Esophagus squamous epithelium (tissue), 5 donors: Measurements from ENCODE around the gene EML1. TPM values are rescaled to one million over a fixed set of nuclear protein-coding genes. Genes with fewer than 3 reads are reported as not detected.

ENCODE experiments used
- DNase-seq: peaks from one replicate; lab custom pipeline; 2025; lab: John Stamatoyannopoulos, UW
- H3K27ac ChIP-seq, 4 donors: fragments of 200-600 bp; sonication (generic); one replicate each; pipeline ENCODE4 v1.5.1; 2016 to 2019; ENCODE audit warnings: mild to moderate bottlenecking in 1 of 4
- H3K27me3 ChIP-seq, 4 donors: fragments of 200-600 bp; sonication (generic); 1 replicate in 3 of 4; 2 replicates in 1 of 4; pipeline versions ENCODE4 v1.5.1 to v1.6.0; 2017 to 2021; ENCODE audit warnings: antibody characterized with exemption in 1 of 4
- H3K36me3 ChIP-seq, 3 donors: fragments of 200-600 bp; sonication (generic); one replicate each; pipeline ENCODE4 v1.5.1; 2016 to 2019
- H3K4me1 ChIP-seq, 3 donors: fragments of 200-600 bp; sonication (generic); one replicate each; pipeline ENCODE4 v1.5.1; 2017 to 2019
- H3K4me3 ChIP-seq, 4 donors: fragments of 200-600 bp; sonication (generic); 1 replicate in 3 of 4; 2 replicates in 1 of 4; pipeline ENCODE4 v1.5.1; 2016 to 2019; ENCODE audit warnings: mild to moderate bottlenecking in 2 of 4, moderate library complexity in 1 of 4
- H3K9me3 ChIP-seq, 3 donors: fragments of 200-600 bp; sonication (generic); one replicate each; pipeline ENCODE4 v1.5.1; 2016 to 2019
- POLR2A ChIP-seq, 4 donors: fragments of 450-650 bp; IDR thresholded peaks; one replicate each; pipeline ENCODE4 v1.6.1; 2017; ENCODE audit warnings: antibody characterized with exemption in 4 of 4, mild to moderate bottlenecking in 4 of 4, moderate library complexity in 3 of 4
- WGBS, 2 donors: methylation state at CpG; one replicate each; pipeline ENCODE4 v1.1.5; 2018; 5-methylcytosine and 5-hydroxymethylcytosine counted together
- intact Hi-C: fragments of 100-400 bp; cut with DNase I; formaldehyde crosslinking; loops from one replicate; pipeline ENCODE4 v1.15.0; 2022
- total RNA-seq, 4 donors: library from RNA; depleted of rRNA; stranded (reverse); fragments of >200 nt; gene quantifications; one replicate each; pipeline ENCODE4 v1.1.0, GENCODE V29; 2016
- TF ChIP-seq, protein P1 (sequence below), 6 experiments: fragments of 450-650 bp in 4 of 6; fragments of 200-600 bp in 2 of 6; sonication (generic) in 2 of 6; IDR thresholded peaks; one replicate each; pipeline ENCODE4 v1.5.1; 2016 to 2019; ENCODE audit warnings: antibody characterized with exemption in 6 of 6, mild to moderate bottlenecking in 4 of 6, moderate library complexity in 4 of 6
- donor health status: DM: yes; HTN: yes; CAD: no.

EML1 gene
- total RNA-seq, 4 donors from 2014 or later = 3.0 to 22.9 (median 9.4) TPM

GRCh38 chr14:99952039-99952438 lies 158.8 kb downstream of the EML1 start:
- intact Hi-C loops = no loop called here
- TF ChIP-seq, protein P1, sequence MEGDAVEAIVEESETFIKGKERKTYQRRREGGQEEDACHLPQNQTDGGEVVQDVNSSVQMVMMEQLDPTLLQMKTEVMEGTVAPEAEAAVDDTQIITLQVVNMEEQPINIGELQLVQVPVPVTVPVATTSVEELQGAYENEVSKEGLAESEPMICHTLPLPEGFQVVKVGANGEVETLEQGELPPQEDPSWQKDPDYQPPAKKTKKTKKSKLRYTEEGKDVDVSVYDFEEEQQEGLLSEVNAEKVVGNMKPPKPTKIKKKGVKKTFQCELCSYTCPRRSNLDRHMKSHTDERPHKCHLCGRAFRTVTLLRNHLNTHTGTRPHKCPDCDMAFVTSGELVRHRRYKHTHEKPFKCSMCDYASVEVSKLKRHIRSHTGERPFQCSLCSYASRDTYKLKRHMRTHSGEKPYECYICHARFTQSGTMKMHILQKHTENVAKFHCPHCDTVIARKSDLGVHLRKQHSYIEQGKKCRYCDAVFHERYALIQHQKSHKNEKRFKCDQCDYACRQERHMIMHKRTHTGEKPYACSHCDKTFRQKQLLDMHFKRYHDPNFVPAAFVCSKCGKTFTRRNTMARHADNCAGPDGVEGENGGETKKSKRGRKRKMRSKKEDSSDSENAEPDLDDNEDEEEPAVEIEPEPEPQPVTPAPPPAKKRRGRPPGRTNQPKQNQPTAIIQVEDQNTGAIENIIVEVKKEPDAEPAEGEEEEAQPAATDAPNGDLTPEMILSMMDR (IDR thresholded peaks at IDR 0.05) = no peak
- no peak for TF ChIP-seq POLR2A (IDR thresholded peaks at IDR 0.05)
- H3K4me1 ChIP-seq = peaks cover 9 to 32% (median 14%) of the 10 kb centered on the region in 3 donors
- no peak overlapping the region for H3K27ac ChIP-seq
- DNase-seq = no peak
- no peak overlapping the region for H3K4me3 ChIP-seq
- 94 to 97% methylated on average over 4 of the region's 4 CpGs for WGBS, 2 donors
- peaks cover 0 to 6% (median 0%) of the 10 kb centered on the region in 4 donors for H3K27me3 ChIP-seq
- no peaks in the 10 kb centered on the region for H3K9me3 ChIP-seq
- H3K36me3 ChIP-seq = no peaks in the 10 kb centered on the region

- TF ChIP-seq POLR2A (IDR thresholded peaks at IDR 0.05) = no peak
- TF ChIP-seq, protein P1 (IDR thresholded peaks at IDR 0.05) = no peak
- Histone ChIP-seq H3K27me3 (peaks cover 0 to 6% (median 0%) of the 10 kb centered on the region in 4 donors), H3K36me3 (no peaks in the 10 kb centered on the region), H3K4me1 (peaks cover 5 to 27% (median 10%) of the 10 kb centered on the region in 3 donors), H3K4me3 (no peak overlapping the region), H3K27ac (no peak overlapping the region), H3K9me3 (no peaks in the 10 kb centered on the region)
- WGBS, 2 donors = 27 to 38% methylated on average over 2 of the region's 2 CpGs
- DNase-seq = no peak
- intact Hi-C loops = no loop called here
Measured at GRCh38 chr14:99952453-99952852, 159.2 kb downstream of the EML1 start.

DNA sequence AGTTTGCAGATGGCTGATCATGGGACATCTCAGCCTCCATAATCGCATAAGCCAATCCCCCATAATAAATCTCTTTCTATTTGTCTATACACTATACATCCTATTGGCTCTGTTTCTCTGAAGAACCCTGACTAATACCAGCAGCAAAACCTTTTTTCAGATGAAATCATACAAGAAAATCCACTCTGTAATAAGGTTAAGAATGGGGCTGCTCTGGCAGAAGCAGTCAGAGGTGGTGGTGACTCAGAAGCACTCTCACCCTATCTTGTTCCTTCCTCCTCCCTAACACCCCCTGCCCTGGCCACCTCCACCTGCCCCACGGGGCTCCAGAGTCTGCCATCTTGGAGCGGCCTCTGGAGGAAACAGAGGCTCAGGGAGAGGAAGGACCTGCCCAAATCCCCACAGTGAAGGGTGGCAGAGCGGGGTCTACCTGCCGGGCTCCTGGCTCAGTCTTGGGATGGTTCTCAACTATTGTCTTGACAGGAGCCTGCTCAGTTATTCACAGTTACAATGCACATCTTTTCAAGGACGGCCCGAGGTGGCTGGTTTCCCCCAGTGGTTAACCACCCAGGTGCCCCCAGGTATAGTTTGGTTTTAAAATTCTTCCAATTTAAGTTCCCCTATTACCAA lies 162.7 kb downstream of the EML1 start:
- 79 to 83% methylated on average over 3 to 5 of the region's 7 CpGs for whole genome bisulfite sequencing, 2 donors
- Histone ChIP-seq H3K27me3 (peaks cover 0 to 7% (median 0%) of the 10 kb centered on the region in 4 donors), H3K9me3 (no peaks in the 10 kb centered on the region), H3K36me3 (no peaks in the 10 kb centered on the region), H3K27ac (no peak overlapping the region), H3K4me1 (no peaks in the 10 kb centered on the region), H3K4me3 (no peak overlapping the region)
- TF ChIP-seq, protein P1 (IDR thresholded peaks at IDR 0.05) = no peak
- no peak for TF ChIP-seq POLR2A (IDR thresholded peaks at IDR 0.05)
- DNase-seq = no peak
- intact Hi-C loops = no loop called here

- H3K4me3 ChIP-seq = no peak overlapping the region
- no peak for DNase-seq
- H3K36me3 ChIP-seq = no peaks in the 10 kb centered on the region
- intact Hi-C loops = no loop called here
- no peak overlapping the region for H3K27ac ChIP-seq
- no peaks in the 10 kb centered on the region for H3K9me3 ChIP-seq
- 70 to 85% methylated on average over 7 of the region's 7 CpGs for WGBS, 2 donors
- H3K4me1 ChIP-seq = no peaks in the 10 kb centered on the region
- H3K27me3 ChIP-seq = peaks cover 0 to 19% (median 0%) of the 10 kb centered on the region in 4 donors
- TF ChIP-seq, protein P1 (IDR thresholded peaks at IDR 0.05) = no peak
- no peak for TF ChIP-seq POLR2A (IDR thresholded peaks at IDR 0.05)
Measured at GRCh38 chr14:99958380-99958779, 165.2 kb downstream of the EML1 start.

DNA sequence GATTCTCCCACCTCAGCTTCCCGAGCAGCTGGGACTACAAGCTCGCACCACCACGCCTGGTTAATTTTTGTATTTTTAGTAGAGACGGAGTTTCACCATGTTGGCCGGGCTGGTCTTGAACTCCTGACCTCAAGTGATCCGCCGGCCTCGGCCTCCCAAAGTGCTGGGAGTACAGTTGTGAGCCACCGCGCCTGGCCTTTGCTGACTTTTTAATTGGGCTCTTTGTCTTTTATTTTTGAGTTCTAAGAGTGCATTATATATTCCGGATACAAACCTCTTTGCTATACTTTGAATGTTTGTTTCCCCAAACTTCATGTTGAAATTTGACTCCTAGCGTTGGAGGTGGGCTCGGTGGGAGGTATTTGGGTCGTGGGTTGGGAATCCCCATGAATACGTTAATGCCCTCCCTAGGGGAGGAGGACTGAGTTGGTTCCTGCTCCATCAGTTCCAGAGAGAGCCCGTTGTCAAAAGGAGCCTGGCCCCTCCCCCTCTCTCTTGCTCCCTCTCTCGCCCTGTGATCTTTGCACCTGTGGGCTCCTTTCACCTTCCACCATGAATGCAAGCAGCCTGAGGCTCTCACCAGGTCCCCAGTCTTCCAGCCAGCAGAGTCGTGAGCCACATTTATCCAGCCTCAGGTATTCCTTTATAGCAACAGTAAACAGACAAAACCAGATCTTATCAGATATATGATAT lies 168.8 kb downstream of the EML1 start:
- no peaks in the 10 kb centered on the region for H3K4me1 ChIP-seq
- no peak overlapping the region for H3K4me3 ChIP-seq
- no peaks in the 10 kb centered on the region for H3K9me3 ChIP-seq
- intact Hi-C loops = no loop called here
- H3K27ac ChIP-seq = no peak overlapping the region
- no peaks in the 10 kb centered on the region for H3K36me3 ChIP-seq
- 56 to 58% methylated on average over 17 to 18 of the region's 18 CpGs for WGBS, 2 donors
- TF ChIP-seq POLR2A (IDR thresholded peaks at IDR 0.05) = no peak
- TF ChIP-seq, protein P1 (IDR thresholded peaks at IDR 0.05) = no peak
- peaks cover 0 to 19% (median 0%) of the 10 kb centered on the region in 4 donors for H3K27me3 ChIP-seq
- no peak for DNase-seq
